LNCAP (cell line): Measurements from ENCODE around the gene SHISAL1.

Source experiments
- CTCF ChIP-seq: fragments of 450-650 bp; IDR thresholded peaks from 2 replicates; pipeline ENCODE4 v1.5.1; 2017; ENCODE audit warnings: mild to moderate bottlenecking

The SHISAL1 gene

GRCh38 chr22:44256556-44257485 lies 55.9 kb downstream of the SHISAL1 start:
- TF ChIP-seq CTCF = no peak

- TF ChIP-seq CTCF = no peak
Measured at GRCh38 chr22:44256085-44256484, 56.7 kb downstream of the SHISAL1 start.

GRCh38 chr22:44254811-44255210 lies 57.9 kb downstream of the SHISAL1 start:
- TF ChIP-seq CTCF = no peak

- TF ChIP-seq CTCF = no peak
Measured at GRCh38 chr22:44249376-44250147, 63.2 kb downstream of the SHISAL1 start.

DNA sequence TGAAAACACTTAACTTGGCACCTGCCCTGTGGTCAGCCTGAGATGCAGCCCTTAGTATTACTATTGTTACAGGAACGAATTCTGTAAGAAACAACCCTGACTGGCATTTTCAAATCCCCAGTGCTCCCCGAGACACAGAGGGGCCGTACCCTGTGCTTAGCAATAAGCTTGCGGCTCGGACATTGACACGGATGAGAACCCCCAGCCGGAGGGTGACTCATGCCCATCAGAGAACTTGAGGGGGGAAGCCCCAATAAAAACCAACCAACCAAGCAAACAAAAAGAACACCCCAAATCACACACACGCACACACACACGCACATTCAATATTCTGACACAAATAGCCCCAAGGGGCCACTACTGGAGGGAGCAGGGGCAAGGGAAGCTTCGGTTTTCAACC lies 63.8 kb downstream of the SHISAL1 start:
- TF ChIP-seq CTCF = no peak

DNA sequence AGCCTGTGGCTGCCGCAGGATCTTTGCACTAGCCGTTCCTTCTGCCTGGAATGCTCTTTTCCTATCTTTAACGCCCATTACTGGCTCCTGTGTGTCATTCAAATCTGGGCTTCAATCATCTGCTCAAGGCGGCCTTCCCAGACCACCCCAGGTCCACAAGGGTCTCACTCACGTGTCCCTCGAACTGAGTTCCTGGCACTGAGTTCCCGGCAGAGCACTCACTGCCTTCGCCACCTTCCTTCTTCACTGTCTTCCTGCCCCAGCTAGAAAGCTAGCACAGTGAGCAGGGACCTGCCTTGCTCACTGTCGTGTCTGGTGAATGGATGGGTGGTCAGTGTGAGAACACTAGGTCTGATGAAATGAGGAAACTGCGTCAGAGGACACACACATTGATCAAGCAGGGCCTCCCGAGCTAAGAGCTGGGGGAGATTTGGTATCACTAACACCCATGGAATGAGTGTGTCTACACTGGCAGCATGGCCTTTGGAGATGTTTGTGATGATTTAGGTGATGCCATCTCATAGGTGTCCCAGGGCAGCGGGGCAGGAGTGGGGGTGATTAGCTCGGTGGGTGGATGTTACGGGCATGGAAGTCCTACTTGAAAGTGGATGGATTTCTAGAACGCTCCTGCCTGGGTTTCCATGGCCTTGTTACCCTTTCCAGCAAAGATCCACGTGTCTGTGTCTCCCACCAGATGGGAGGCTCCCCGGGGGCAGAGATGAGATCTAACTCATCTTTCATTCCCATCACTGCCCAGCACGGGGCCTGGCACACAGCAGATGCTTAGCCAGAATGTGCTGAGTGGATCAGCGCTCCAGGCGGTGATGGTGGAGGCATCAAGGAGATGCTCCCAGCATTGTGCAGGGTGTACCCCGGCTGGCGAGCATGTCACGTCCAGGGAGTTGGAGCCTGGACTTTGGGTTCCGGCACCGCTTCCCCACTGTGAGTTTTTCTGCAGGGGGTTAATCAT lies 64.5 kb downstream of the SHISAL1 start:
- TF ChIP-seq CTCF = no peak

GRCh38 chr22:44247346-44247745 lies 65.4 kb downstream of the SHISAL1 start:
- no peak for TF ChIP-seq CTCF
